ENCODE measurements around the gene C16orf95.
"Not testable (repeated sequence)": the region's sequence is repeated elsewhere in the genome, so short reads cannot be mapped to it uniquely, and the experiment has no call there.

Gene C16orf95

DNA sequence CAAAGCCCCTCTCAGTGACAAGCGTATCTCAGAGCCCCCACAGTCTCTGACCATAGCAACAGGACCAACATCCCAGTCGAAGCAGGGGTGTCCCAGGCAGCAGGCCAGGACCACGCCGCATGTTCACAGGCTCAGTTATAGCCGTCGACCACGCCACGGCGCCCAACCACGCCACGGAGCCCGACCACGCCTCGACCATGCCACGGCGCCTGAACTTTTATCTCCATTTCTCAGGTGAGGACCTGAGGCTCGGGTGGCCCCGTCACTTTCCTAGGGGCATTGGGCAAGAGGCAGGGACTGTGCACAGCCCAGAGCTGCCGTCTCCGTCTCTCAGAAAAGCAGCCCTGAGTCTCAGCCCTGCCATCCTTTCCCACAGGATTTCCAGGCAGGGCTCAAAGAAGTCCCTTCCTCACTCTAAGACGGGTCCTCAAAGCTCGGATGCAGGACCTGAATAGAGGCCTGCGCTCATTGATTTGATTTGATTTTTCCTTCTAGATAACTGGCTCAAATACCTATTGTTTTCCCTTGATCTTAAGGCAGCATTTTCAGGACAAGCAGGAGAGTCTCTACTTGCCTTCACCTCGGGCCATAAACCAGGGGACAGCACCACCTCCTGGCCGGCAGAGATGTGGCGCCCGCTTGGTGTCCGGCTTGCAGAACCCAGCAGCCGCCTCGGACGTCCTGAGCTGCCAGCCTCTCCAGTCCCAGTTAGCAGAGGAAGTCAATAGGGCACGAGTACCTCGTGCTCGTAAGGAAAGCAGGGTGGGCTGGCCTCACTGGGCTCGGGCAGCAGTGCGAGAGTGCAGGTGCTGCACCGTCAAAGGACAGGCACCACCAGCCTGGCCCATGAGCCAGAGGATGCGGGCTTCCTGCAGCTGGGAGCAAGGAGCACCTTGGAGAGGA, 38.8 kb downstream of the C16orf95 start:
- DNase-seq, result no peak

DNA sequence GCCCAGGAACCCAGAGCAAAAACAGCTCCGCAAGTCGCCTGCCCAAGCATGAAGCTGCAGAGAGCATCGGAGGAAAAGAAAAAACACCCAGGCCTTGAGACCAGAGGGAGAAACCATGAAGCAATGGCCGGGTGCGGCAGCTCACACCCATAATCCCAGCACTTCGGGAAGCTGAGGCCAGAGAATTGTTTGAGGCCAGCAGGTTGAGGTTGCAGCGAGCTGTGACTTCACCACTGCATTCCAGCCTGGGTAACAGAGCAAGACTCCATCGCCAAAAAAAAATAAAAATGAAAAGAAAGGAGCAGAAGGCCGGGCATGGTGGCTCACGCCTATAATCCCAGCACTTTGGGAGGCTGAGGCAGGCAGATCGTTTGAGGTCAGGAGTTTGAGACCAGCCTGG, 40.3 kb downstream of the C16orf95 start:
- no peak for DNase-seq

GRCh38 chr16:87276091-87276701, 41.0 kb downstream of the C16orf95 start:
- DNase-seq, result no peak

- DNase-seq, result no peak
Measured at GRCh38 chr16:87274794-87275193, 42.4 kb downstream of the C16orf95 start.

- DNase-seq, result no peak
Measured at GRCh38 chr16:87273471-87274030, 43.6 kb downstream of the C16orf95 start.

DNA sequence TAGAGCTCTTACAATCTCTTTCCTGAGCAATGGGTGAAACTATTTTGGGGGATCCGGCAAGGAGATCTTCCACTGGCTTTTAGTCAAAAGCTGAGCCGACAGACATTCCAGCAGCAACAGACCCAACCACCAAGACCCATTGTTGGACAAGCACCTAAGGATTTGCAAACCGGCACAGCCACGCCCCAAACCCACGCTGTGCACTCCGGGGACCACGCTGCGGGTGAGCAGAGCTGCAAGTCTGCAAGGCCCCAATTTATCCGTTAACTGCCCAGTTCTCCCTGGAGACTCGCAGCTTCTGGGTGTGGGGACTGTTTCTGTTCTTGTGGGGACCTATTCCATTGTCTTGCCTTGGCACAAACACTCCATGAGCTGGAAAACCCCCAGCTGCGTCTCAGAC, 45.9 kb downstream of the C16orf95 start:
- DNase-seq, result no peak

DNA sequence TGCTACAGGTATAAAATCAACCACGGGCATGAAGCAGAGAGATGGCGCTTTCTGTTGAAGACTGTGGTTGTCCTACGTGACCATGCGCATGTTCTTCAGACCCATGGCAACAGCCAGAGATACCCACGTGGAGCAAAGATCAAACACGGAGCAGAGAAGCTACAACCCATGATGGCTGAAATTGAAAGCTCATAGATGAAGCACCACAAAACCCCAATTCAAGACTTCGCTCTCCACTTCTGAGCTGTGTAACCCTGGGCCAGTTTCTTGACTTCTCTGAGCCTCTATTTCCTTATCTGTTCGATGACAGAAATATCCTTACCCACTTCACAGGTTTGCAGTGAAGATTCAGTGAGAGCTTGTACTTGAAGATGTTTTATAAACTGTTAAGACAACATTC, 49.6 kb downstream of the C16orf95 start:
- DNase-seq, result no peak

DNA sequence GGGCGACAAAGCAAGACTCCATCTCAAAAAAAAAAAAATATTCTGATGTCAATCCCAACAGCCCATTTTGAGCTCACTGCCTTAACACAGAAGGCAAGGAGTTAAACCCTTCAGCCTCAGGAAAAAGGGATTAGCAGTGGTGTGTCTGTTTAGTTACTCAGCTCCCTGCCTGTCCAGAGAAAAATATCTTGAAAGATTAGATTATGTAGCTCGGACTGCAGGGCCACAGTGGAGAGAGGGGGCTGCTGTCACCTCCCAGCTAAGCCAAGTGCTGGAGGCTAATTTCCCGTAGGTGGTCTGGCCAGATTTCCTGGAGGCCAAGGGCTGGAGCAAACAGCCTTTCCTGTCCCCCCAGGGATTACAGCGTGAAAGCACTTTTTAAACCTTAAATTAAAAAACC, 50.3 kb downstream of the C16orf95 start:
- no peak for DNase-seq

DNA sequence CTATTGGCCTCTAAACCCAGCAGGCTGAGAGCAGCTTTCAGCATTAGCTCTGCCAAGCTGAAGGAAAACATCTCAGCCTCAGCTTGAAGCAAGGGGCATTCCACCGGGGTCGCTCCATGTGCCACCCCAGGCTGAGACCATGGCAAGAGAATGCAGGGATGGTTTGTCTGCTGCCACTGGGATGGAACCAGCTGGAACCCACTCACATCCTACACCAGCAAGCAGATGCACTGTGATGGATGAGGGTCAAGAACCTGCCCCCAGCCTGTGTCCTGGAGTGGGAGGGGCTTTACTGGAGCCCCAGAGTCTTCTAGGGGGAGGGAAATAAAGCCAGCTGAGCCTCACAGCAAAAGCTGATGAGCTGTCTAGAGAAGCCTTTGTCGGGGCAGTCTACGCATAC, 51.9 kb downstream of the C16orf95 start:
- no peak for DNase-seq

GRCh38 chr16:87264634-87265033, 52.6 kb downstream of the C16orf95 start:
- DNase-seq, result no peak

- DNase-seq, result no peak
Measured at GRCh38 chr16:87263418-87264052, 53.7 kb downstream of the C16orf95 start.

DNA sequence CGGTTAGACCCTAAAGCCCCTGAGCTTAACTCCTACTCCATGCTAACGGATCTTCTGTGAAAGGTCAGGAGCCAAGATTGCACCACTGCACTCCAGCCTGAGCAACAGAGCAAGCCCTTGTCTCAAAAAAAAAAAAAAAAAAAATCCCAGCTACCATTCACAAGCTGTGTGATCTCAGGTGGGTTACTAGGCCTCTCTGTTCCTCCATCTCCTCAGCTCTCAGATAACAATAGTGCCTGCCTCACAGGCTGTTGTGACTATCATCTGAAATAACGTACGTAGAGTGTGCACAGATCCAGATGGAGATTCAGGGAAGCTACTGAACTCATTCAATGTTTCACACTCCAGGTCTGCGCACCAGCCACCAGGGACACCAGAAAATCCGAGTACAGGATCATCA, 57.8 kb downstream of the C16orf95 start:
- DNase-seq, result no peak

DNA sequence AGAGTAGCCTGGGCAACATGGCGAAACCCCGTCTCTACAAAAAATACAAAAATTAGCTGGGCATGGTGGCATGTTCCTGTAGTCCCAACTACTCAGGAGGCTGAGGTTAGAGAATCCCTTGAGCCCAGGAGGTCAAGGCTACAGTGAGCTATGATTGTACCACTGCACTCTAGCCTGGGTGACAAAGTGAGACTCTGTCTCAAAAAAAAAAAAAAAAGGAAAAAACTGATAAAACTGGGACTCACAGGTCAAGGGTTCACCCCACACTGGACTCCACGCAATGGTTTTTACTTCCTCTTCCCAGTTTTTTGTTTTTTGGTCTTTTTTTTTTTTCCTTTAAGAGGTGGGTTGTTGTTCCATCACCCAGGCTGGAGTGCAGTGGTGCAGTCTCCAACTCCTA, 58.5 kb downstream of the C16orf95 start:
- DNase-seq, result not testable (repeated sequence)

DNA sequence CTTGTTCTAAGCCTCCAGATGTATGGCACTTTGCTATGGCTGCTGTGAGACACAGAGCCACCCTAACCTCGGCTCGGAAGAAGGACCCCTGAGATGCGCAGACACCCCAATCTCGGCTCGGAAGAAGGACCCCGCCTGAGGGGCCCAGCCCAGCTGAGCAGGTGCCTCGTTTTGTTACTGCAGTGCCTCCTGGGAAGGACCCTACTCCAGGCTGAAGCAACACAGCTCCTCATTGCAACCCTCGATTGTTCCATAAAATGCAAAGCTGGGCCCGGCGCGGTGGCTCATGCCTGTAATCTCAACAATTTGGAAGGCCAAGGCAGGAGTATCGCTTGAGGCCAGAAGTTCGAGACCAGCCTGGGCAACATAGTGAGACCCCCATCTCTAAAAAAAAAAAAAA, 61.3 kb downstream of the C16orf95 start:
- no peak for DNase-seq

GRCh38 chr16:87254734-87255133, 62.5 kb downstream of the C16orf95 start:
- DNase-seq, result no peak

DNA sequence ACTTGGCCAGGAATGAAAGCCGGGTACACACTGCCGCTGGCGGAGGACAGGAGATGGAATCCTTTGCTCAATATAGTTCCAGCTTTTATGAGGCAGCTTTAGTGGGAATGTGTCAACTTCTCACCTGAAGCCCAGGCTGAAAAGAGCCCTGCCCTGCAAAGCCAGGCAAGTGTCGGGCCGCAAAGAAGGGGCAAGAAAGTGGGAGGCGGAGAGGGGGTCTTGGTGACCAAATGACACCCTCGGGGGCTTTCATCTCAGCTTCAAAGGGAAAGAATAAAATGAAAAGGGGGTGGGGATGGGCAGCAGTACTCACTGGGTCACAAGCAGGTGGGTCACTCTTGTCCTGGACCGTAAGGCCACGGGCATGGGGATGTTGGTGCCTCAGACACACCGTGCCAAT, 62.9 kb downstream of the C16orf95 start:
- no peak for DNase-seq

DNA sequence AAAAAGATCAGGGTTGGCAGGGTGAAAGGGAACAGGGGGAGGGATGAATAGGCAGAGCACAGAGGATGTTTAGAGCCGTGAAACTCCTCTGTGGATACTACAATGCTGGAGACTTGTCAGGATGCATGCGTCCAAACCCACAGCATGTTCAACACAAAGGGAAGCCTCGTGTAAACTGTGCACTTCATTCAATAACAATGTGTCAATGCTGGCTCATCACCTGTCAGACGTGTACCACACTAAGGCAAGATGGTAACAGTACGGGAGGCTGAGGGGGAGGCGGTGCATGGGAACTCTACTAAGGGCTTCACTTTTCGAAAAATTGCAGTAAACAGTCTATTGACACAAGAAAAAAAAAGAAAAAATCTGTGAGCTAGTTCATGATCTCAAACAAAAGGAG, 63.7 kb downstream of the C16orf95 start:
- no peak for DNase-seq

Measured in NCI-H187 (cell line).